Suprapubic skin (tissue), 3 donors: ENCODE measurements around the gene MRPL53.

Source experiments
- EP300 ChIP-seq: sonication (generic); formaldehyde crosslinking; IDR thresholded peaks from one replicate; pipeline ENCODE4 v1.6.1; 2017; ENCODE audit warnings: antibody characterized with exemption
- POLR2A ChIP-seq, 2 donors: fragments of 450-650 bp; IDR thresholded peaks; one replicate each; pipeline ENCODE4 v1.6.1; 2017; ENCODE audit warnings: antibody characterized with exemption in 2 of 2, mild to moderate bottlenecking in 2 of 2, moderate library complexity in 2 of 2
- TF ChIP-seq, protein P1 (sequence below), 2 donors: fragments of 200-600 bp in 1 of 2; fragments of 450-650 bp in 1 of 2; sonication (generic) in 1 of 2; IDR thresholded peaks; one replicate each; pipeline ENCODE4 v1.5.1; 2016 to 2019; ENCODE audit warnings: antibody characterized with exemption in 2 of 2, mild to moderate bottlenecking in 1 of 2, moderate library complexity in 1 of 2

DNA sequence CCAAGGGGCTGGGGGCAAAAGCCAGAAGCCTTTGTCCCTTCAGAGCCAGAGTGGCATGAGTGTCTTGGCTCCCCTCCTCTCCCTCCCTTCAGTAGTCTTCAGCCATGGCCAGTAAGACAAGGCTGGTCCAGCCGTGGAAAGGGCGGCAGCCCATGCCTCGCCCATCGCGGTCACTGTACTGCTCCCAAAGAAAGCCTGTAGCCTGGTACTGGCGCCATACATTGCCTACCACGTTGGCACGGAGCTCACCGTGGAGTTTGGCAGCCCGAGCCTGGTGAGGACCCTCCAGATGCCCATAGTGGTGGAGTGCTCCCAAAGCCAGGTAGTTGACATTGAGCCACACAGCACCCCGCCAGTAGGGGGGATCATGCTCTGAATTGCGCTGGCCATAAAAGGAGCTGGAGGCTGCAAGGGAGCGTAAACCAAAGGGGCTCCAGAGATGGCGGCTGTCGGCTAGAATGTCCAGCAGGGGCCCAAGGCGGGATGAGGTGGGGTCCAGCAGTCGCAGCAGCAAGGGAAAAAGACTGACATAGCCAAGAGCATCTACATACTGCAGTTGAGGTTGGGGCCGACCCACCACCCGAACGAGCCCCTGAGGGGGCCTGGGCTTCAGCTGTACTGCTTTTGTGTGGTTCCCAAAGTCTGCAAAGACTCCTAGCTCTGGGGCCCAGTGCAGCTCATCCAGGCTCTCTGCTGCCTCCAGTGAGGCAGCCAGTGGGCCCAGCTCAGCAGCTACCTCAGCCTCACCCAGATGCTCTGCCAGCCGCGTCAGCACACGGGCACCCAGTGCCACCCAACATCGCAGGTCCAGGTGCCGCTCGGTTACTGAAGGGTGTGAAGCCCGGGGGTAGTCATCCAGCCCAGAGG is 11.1 kb downstream of the MRPL53 start:
- TF ChIP-seq, protein P1, sequence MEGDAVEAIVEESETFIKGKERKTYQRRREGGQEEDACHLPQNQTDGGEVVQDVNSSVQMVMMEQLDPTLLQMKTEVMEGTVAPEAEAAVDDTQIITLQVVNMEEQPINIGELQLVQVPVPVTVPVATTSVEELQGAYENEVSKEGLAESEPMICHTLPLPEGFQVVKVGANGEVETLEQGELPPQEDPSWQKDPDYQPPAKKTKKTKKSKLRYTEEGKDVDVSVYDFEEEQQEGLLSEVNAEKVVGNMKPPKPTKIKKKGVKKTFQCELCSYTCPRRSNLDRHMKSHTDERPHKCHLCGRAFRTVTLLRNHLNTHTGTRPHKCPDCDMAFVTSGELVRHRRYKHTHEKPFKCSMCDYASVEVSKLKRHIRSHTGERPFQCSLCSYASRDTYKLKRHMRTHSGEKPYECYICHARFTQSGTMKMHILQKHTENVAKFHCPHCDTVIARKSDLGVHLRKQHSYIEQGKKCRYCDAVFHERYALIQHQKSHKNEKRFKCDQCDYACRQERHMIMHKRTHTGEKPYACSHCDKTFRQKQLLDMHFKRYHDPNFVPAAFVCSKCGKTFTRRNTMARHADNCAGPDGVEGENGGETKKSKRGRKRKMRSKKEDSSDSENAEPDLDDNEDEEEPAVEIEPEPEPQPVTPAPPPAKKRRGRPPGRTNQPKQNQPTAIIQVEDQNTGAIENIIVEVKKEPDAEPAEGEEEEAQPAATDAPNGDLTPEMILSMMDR (IDR thresholded peaks at IDR 0.05) = no peak
- no peak for TF ChIP-seq POLR2A (IDR thresholded peaks at IDR 0.05)
- TF ChIP-seq EP300 = no peak
